Mesangial cell (primary cell): ENCODE measurements around the gene RNASEH2A. TPM values are rescaled to one million over a fixed set of nuclear protein-coding genes. Genes with fewer than 3 reads are reported as not detected.

ENCODE experiments used
- total RNA-seq: library from RNA; depleted of rRNA; stranded (reverse); fragments of >200 nt; gene quantifications from 2 replicates; pipeline ENCODE4 v1.2.3, GENCODE V29; 2015

Gene RNASEH2A
- total RNA-seq: 12.3 and 59.2 TPM in 2 replicates

GRCh38 chr19:12806242-12807081 lies at the start of gene RNASEH2A:
RNASEH2A (plus strand) TSS chr19:12806584; CDS start chr19:12806674, 90 bp downstream.

DNA sequence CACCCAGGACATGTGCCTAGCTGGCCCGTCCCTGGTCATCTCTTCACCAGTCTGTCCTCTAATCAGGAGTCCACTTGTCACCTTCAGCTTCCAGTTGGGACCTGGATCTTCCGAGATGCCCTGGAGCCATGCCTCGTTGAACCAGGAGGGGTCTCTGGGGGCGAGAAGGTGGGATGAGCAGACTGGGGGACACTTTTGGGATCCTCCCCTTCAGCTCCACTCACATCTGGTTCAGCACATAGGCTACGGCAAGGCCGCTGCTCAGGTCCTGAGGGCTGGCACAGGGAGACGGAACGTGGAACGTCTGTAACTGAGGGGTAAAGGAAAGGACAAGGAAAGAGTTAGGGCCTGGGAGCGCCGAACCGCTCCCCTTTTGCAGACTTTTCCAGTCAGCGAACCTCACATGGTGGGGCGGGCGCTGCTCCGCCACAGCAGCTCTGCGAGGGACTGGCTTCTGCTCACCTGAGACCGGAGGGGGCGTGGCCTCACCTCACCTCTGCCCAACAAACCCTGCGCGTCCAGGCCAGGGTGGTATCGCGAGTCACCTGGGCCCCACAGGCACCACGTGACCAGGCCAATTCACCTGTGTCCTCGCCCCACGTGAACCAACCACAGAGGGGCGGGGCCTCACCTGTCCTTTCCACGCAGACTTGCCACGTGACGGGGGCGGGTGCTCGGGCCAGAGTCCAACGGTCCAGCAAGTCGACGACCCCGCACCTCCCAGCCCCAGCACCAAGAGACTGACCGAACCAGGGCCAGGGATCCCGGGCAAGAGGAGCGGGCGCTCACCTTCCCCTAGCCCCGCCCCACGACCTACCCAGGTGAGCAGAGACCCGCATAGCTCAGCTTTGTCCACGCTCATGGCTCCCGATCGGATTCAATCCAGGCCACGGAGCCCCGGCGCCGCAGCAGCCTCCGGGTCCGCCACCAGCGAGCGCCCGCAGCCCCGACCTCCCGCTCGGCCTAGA lies 31.5 kb upstream of the RNASEH2A start, which contains the start of gene HOOK2:
Gene HOOK2, minus strand, starts transcription at position 965 of the 968 bp plus-strand sequence. Its CDS starts 103 bp downstream, at position 862.

DNA sequence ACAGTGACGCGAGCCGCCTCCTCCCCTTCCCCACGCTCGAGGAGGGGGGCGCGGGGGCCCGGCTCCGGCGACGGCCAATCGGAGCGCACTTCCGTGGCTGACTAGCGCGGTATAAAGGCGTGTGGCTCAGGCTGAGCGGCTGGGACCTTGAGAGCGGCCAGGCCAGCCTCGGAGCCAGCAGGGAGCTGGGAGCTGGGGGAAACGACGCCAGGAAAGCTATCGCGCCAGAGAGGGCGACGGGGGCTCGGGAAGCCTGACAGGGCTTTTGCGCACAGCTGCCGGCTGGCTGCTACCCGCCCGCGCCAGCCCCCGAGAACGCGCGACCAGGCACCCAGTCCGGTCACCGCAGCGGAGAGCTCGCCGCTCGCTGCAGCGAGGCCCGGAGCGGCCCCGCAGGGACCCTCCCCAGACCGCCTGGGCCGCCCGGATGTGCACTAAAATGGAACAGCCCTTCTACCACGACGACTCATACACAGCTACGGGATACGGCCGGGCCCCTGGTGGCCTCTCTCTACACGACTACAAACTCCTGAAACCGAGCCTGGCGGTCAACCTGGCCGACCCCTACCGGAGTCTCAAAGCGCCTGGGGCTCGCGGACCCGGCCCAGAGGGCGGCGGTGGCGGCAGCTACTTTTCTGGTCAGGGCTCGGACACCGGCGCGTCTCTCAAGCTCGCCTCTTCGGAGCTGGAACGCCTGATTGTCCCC lies 14.9 kb upstream of the RNASEH2A start, which contains the start of gene JUNB:
Gene JUNB, plus strand, starts transcription at position 142 of the 706 bp plus-strand sequence. Its CDS starts 286 bp downstream, at position 428.

DNA sequence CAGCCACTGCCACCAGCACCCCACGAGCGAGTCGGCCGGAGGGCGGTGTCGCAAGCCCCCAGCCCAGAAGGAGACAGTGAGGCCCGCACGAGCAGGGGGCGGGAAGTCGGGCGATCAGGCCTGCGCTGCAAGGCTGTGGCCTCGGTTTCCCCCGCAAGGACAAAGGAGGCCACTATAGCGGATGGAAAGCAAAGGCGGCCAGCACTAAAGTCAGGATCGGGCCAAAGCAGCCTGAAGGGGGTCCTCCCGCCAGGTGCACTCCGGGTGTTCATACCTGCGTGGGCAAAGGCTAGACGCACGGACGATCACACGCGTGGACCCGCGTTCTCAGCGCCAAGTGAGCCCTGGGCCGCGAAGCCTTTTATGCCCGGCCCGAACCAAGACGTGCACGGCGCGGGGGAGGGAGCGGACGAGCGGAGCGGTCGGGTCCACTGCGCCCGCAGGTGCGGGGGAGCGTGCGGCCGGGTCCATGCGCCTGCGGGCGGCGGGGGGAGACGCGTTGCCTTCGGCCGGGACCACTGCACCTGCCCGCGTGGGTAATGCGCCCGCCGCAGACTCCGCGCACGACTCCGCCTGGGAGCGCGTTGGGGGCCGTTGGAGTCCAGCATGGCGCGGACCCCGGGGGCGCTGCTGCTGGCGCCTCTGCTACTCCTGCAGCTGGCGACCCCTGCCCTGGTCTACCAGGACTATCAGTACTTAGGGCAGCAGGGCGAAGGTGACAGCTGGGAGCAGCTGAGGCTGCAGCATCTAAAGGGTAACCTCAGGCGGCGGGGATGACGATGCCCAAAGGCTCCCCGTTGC lies 4.7 kb upstream of the RNASEH2A start, which contains the start of the genes PRDX2 and THSD8:
Gene PRDX2, minus strand, starts transcription at position 335 of the 801 bp plus-strand sequence. CDS start 539 bp downstream, outside the sequence.
Gene THSD8, plus strand, starts transcription at position 604 of the 801 bp plus-strand sequence. Its CDS starts 3 bp downstream, at position 607.

GRCh38 chr19:12834566-12834943 lies 28.2 kb downstream of the RNASEH2A start, which contains the start of gene RTBDN:
RTBDN (minus strand) TSS chr19:12834579; CDS start chr19:12829979, 4,600 bp downstream.

DNA sequence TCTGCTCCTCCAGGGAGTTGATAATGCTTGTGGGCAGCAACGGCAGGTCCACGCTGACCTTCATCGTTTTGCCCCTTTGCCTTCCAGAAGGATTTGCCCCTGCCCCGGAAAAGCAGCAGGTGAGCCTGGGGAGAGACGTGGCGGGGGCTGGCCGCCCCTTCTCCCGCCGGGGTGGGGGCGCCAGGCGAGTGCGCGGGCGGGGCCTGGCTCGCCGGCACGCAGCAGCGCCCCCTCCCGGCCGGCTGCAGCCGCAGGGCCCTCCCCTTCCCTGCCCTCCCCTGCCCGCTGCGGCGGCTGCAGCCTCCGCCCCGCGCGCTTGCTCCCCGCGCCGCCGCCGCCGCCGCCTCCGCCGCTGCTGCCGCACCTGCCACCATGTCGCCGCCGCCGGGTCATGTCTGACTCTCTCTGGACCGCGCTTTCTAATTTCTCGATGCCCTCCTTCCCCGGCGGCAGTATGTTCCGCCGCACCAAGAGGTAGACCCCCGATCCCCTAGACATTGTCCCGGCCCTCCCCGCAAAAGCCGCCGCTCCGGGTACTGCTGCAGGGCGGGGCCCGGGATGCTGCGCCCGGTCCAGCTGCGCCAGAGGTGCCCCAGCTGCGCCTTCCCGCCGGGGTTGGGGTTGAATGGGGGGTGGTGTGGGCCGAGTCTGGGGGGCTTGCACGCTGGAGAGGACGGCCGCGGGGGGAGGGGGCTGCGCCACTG lies 31.9 kb downstream of the RNASEH2A start, which contains the start of gene MAST1:
Gene MAST1, plus strand, starts transcription at position 334 of the 704 bp plus-strand sequence. Its CDS starts 58 bp downstream, at position 392.

Other genes starting within 250 kb of the RNASEH2A start
- gene ZNF490, start 195.8 kb upstream of the RNASEH2A start, total RNA-seq: 2.4 and 4.2 TPM in 2 replicates
- gene ZNF791, start 195.7 kb upstream of the RNASEH2A start, total RNA-seq: 6.0 and 8.1 TPM in 2 replicates
- gene MAN2B1, start 139.8 kb upstream of the RNASEH2A start, total RNA-seq: 44.3 and 78.7 TPM in 2 replicates
- gene WDR83, start 139.8 kb upstream of the RNASEH2A start, total RNA-seq: 8.5 and 10.4 TPM in 2 replicates
- 65.2 and 76.4 TPM in 2 replicates for gene DHPS, start 124.7 kb upstream of the RNASEH2A start, total RNA-seq
- gene GNG14, start 118.6 kb upstream of the RNASEH2A start, total RNA-seq: not detected in 2 replicates
- gene FBXW9, start 110.0 kb upstream of the RNASEH2A start, total RNA-seq: 25.1 and 30.7 TPM in 2 replicates
- 44.5 and 46.6 TPM in 2 replicates for gene TNPO2, start 82.7 kb upstream of the RNASEH2A start, total RNA-seq
- 221 and 294 TPM in 2 replicates for gene TRIR, start 71.9 kb upstream of the RNASEH2A start, total RNA-seq
- 127 and 130 TPM in 2 replicates for gene GET3, start 69.1 kb upstream of the RNASEH2A start, total RNA-seq
- 0.38 TPM in 1 of 2 replicates, not detected in the other for gene BEST2, start 54.8 kb upstream of the RNASEH2A start, total RNA-seq
- gene HOOK2, start 31.0 kb upstream of the RNASEH2A start, total RNA-seq: 7.3 and 13.2 TPM in 2 replicates
- gene JUNB, start 15.1 kb upstream of the RNASEH2A start, total RNA-seq: 176 and 209 TPM in 2 replicates
- gene PRDX2, start 4.8 kb upstream of the RNASEH2A start, total RNA-seq: 394 and 417 TPM in 2 replicates
- 0.76 TPM in 1 of 2 replicates, not detected in the other for gene THSD8, start 4.5 kb upstream of the RNASEH2A start, total RNA-seq
- not detected in 2 replicates for gene RTBDN, start 28.0 kb downstream of the RNASEH2A start, total RNA-seq
- 0.49 and 1.0 TPM in 2 replicates for gene MAST1, start 31.9 kb downstream of the RNASEH2A start, total RNA-seq
- 23.1 and 54.4 TPM in 2 replicates for gene DNASE2, start 74.9 kb downstream of the RNASEH2A start, total RNA-seq
- gene KLF1, start 80.6 kb downstream of the RNASEH2A start, total RNA-seq: not detected in 2 replicates
- 32.6 and 60.9 TPM in 2 replicates for gene GCDH, start 84.6 kb downstream of the RNASEH2A start, total RNA-seq
- 0.25 and 0.33 TPM in 2 replicates for gene SYCE2, start 112.7 kb downstream of the RNASEH2A start, total RNA-seq
- 61.7 and 98.1 TPM in 2 replicates for gene FARSA, start 127.1 kb downstream of the RNASEH2A start, total RNA-seq
- 525 and 1,118 TPM in 2 replicates for gene CALR, start 132.0 kb downstream of the RNASEH2A start, total RNA-seq
- 104 and 117 TPM in 2 replicates for gene RAD23A, start 139.3 kb downstream of the RNASEH2A start, total RNA-seq
- gene GADD45GIP1, start 150.6 kb downstream of the RNASEH2A start, total RNA-seq: 45.5 and 82.6 TPM in 2 replicates
- 0.16 TPM in 1 of 2 replicates, not detected in the other for gene DAND5, start 163.0 kb downstream of the RNASEH2A start, total RNA-seq
- 6.7 and 16.2 TPM in 2 replicates for gene NFIX, start 188.9 kb downstream of the RNASEH2A start, total RNA-seq